GM23248 (cell line): Measurements from ENCODE around the gene BRAT1.

ENCODE experiments used
- EZH2 ChIP-seq: fragments of 200-600 bp; sonication (generic); IDR thresholded peaks from 2 replicates; pipeline ENCODE4 v1.6.1; 2018; ENCODE audit warnings: antibody characterized with exemption, mild to moderate bottlenecking; ENCODE audit not compliant: insufficient read depth, poor library complexity, severe bottlenecking
- EZH2phosphoT487 ChIP-seq: fragments of 200-600 bp; sonication (generic); IDR thresholded peaks from 2 replicates; pipeline ENCODE4 v1.6.1; 2018; ENCODE audit warnings: antibody characterized with exemption, moderate library complexity, mild to moderate bottlenecking, low read depth; ENCODE audit not compliant: insufficient read depth

DNA sequence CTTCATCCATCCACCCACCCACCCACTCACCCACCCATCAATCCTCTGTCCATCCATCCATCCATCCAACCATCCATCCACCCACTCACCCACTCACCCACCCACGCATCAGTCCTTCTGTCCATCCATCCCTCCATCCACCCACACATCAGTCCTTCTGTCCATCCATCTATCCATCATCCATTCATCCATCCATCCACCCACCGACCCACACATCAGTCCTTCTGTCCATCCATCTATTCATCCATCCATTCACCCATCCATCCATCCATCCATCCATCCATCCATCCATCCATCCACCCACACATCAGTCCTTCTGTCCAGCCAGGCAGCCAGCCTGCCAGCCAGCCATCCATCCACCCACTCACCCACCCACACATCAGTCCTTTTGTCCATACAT lies 63.3 kb downstream of the BRAT1 start:
- TF ChIP-seq EZH2 (no peak), EZH2phosphoT487 (no peak)
